SK-N-SH (cell line): Measurements from ENCODE around the gene ING1. TPM values are rescaled to one million over a fixed set of nuclear protein-coding genes. Genes with fewer than 3 reads are reported as not detected.

ENCODE experiments used
- CTCF ChIA-PET: fragments of 300-600, 350-600 bp; formaldehyde crosslinking; extraction: SDS; loops from one replicate; lab custom pipeline; 2021; lab: Yijun Ruan, JAX
- POLR2A ChIA-PET: fragments of 350-600 bp; sonication (Branson Sonifier 250); formaldehyde crosslinking; extraction: SDS; loops from one replicate; lab custom pipeline; 2020; ENCODE audit warnings: antibody characterized with exemption, inconsistent platforms; lab: Yijun Ruan, JAX
- DNase-seq: peaks from one replicate; pipeline ENCODE4 v3.0.0; 2012
- H2AFZ ChIP-seq: fragments of 200-600 bp; sonication (generic); 2 replicates; pipeline ENCODE4 v1.8.1; 2016; ENCODE audit warnings: antibody characterized with exemption, mild to moderate bottlenecking, low read depth
- H3F3A ChIP-seq: fragments of 200-600 bp; sonication (generic); replicated peaks from 2 replicates; pipeline ENCODE3; 2016; ENCODE audit warnings: antibody characterized with exemption, mild to moderate bottlenecking; ENCODE audit not compliant: insufficient read depth
- H3K27ac ChIP-seq, 2 experiments: fragments of 200-500 bp in 1 of 2; fragments of 200-600 bp in 1 of 2; sonication (Bioruptor generic) in 1 of 2; sonication (generic), shearing (Covaris generic) in 1 of 2; 2 replicates each; pipeline versions ENCODE4 v1.5.1 to v1.6.1; 2014 to 2016; ENCODE audit warnings: low read depth in 2 of 2, inconsistent platforms in 1 of 2, low read length in 1 of 2, mild to moderate bottlenecking in 1 of 2, mixed read lengths in 1 of 2
- H3K27me3 ChIP-seq: fragments of 200-600 bp; sonication (generic), shearing (Covaris generic); 2 replicates; pipeline ENCODE4 v1.6.1; 2016; ENCODE audit warnings: mixed run types; ENCODE audit not compliant: insufficient read depth
- H3K36me3 ChIP-seq, 2 experiments: fragments of 200-500 bp in 1 of 2; fragments of 200-600 bp in 1 of 2; sonication (Bioruptor generic) in 1 of 2; sonication (generic) in 1 of 2; replicated peaks in 1 of 2; 2 replicates each; pipeline versions ENCODE3 to v1.5.1; 2014 to 2016; ENCODE audit warnings: low read length in 1 of 2, mild to moderate bottlenecking in 1 of 2; ENCODE audit not compliant: insufficient read depth in 2 of 2, control insufficient read depth in 1 of 2
- H3K4me1 ChIP-seq, 2 experiments: fragments of 200-500 bp in 1 of 2; fragments of 200-600 bp in 1 of 2; sonication (Bioruptor generic) in 1 of 2; sonication (generic), shearing (Covaris generic) in 1 of 2; 2 replicates each; pipeline versions ENCODE4 v1.5.1 to v1.6.1; 2014 to 2016; ENCODE audit warnings: low read depth in 1 of 2, low read length in 1 of 2, mixed run types in 1 of 2; ENCODE audit not compliant: insufficient read depth in 2 of 2, control insufficient read depth in 1 of 2
- H3K4me2 ChIP-seq: fragments of 200-600 bp; sonication (generic), shearing (Covaris generic); 2 replicates; pipeline ENCODE4 v1.6.1; 2017; ENCODE audit warnings: mixed run types
- H3K4me3 ChIP-seq, 2 experiments: fragments of 200-500 bp in 1 of 2; fragments of 200-600 bp in 1 of 2; sonication (Bioruptor generic) in 1 of 2; sonication (generic), shearing (Covaris generic) in 1 of 2; 2 replicates each; pipeline versions ENCODE4 v1.5.1 to v1.8.1; 2014 to 2016; ENCODE audit warnings: low read depth in 2 of 2, inconsistent platforms in 1 of 2, low read length in 1 of 2, mild to moderate bottlenecking in 1 of 2, mixed read lengths in 1 of 2, moderate library complexity in 1 of 2
- H3K79me2 ChIP-seq: fragments of 200-600 bp; sonication (generic); 2 replicates; pipeline ENCODE4 v1.8.1; 2017; ENCODE audit warnings: mild to moderate bottlenecking; ENCODE audit not compliant: insufficient read depth
- H3K9ac ChIP-seq: fragments of 200-600 bp; sonication (generic); 2 replicates; pipeline ENCODE4 v1.6.1; 2017; ENCODE audit warnings: mixed run types
- H3K9me2 ChIP-seq: fragments of 200-600 bp; sonication (generic); 2 replicates; pipeline ENCODE4 v1.6.1; 2017; ENCODE audit warnings: mixed run types
- H3K9me3 ChIP-seq: fragments of 200-600 bp; sonication (generic); 2 replicates; pipeline ENCODE4 v1.6.1; 2017; ENCODE audit warnings: mixed run types, mild to moderate bottlenecking, moderate library complexity
- H4K20me1 ChIP-seq: fragments of 200-600 bp; sonication (generic); 2 replicates; pipeline ENCODE4 v1.6.1; 2017; ENCODE audit warnings: mild to moderate bottlenecking, mixed run types; ENCODE audit not compliant: insufficient read depth
- CTCF ChIP-seq: fragments of 200-600 bp; sonication (generic); IDR thresholded peaks from 2 replicates; pipeline ENCODE4 v1.6.1; 2017; ENCODE audit warnings: antibody characterized with exemption, mild to moderate bottlenecking, moderate library complexity
- ELF1 ChIP-seq: IDR thresholded peaks from 2 replicates; pipeline ENCODE4 v1.4.0; 2012
- FOXJ3 ChIP-seq: sonication (generic); formaldehyde crosslinking; IDR thresholded peaks from 2 replicates; pipeline ENCODE4 v1.5.1; 2020; ENCODE audit warnings: mild to moderate bottlenecking, missing genetic modification reagents
- GABPA ChIP-seq: IDR thresholded peaks from 2 replicates; pipeline ENCODE4 v1.4.0; 2012; ENCODE audit warnings: low read depth, mild to moderate bottlenecking
- MAX ChIP-seq: IDR thresholded peaks from 2 replicates; pipeline ENCODE4 v1.4.0; 2012; ENCODE audit warnings: low read depth
- MXI1 ChIP-seq: IDR thresholded peaks from 2 replicates; pipeline ENCODE4 v1.6.1; 2012; ENCODE audit warnings: mild to moderate bottlenecking, low read depth, low read length, improper control_type of control experiment
- PBX3 ChIP-seq: IDR thresholded peaks from 2 replicates; pipeline ENCODE4; 2012
- POLR2AphosphoS5 ChIP-seq: IDR thresholded peaks from 2 replicates; pipeline ENCODE4 v1.6.1; 2012; ENCODE audit warnings: low read depth, low read length
- RCOR1 ChIP-seq: fragments of 150-350 bp; IDR thresholded peaks from 2 replicates; pipeline ENCODE4 v1.6.1; 2017; ENCODE audit warnings: antibody characterized with exemption, low read length
- RXRA ChIP-seq: IDR thresholded peaks from 2 replicates; pipeline ENCODE4 v1.4.0; 2012; ENCODE audit warnings: low read depth, mild to moderate bottlenecking, borderline replicate concordance
- SIN3A ChIP-seq: IDR thresholded peaks from 2 replicates; pipeline ENCODE4 v1.6.1; 2012; ENCODE audit warnings: low read depth, mild to moderate bottlenecking, low read length, moderate library complexity, borderline replicate concordance
- TAF1 ChIP-seq: IDR thresholded peaks from 2 replicates; pipeline ENCODE4 v1.6.1; 2012; ENCODE audit warnings: low read depth, mild to moderate bottlenecking, low read length, moderate library complexity, borderline replicate concordance
- ZBTB33 ChIP-seq: IDR thresholded peaks from 2 replicates; pipeline ENCODE4 v1.4.0; 2012; ENCODE audit warnings: low read depth, borderline replicate concordance
- WGBS: methylation state at CpG from one replicate; pipeline ENCODE4 v1.1.6; 2017; ENCODE audit warnings: low lambda C conversion rate; 5-methylcytosine and 5-hydroxymethylcytosine counted together
- polyA plus RNA-seq, 3 experiments: library from polyadenylated mRNA; depleted of rRNA; stranded (reverse); fragments of >200 nt; gene quantifications; 2 replicates each; pipeline ENCODE4 v1.2.3, GENCODE V29; 2012

Gene ING1
- polyA plus RNA-seq, 1 of the 3 experiments (the other 2 are of a cell fraction): 25.4 TPM

GRCh38 chr13:110705826-110706569 lies 7.5 kb upstream of the ING1 start, which contains the start of gene CARS2:
Gene CARS2 (minus strand): TSS chr13:110706116. CDS start chr13:110706093, 23 bp downstream.
- no peaks in the 10 kb centered on the region for H3K27me3 ChIP-seq
- peak within 1 kb of the TSS; percentile 83 for H3K9ac ChIP-seq
- H4K20me1 ChIP-seq: no peaks in the 10 kb centered on the region
- peak within 1 kb of the TSS; percentile 71 for H2AFZ ChIP-seq
- H3K27ac ChIP-seq: peak within 1 kb of the TSS; percentile 61 to 78
- POLR2A ChIA-PET: interaction anchor here (0.5 to 1.0 kb wide), 4 partner anchors 9 to 349 kb away, joined by 3 to 6 read pairs (median 3); no protein-coding TSS in a partner anchor
- DNase-seq: peak; percentile 96
- H3K9me3 ChIP-seq: no peaks in the 10 kb centered on the region
- peak within 1 kb of the TSS; percentile 78 to 88 for H3K4me3 ChIP-seq
- peak; percentile 68; the same call in 1 of the 2 replicates for TF ChIP-seq MAX
- TF ChIP-seq TAF1: peak; percentile 62; the same call in 1 of the 2 replicates
- no peak for TF ChIP-seq RXRA
- TF ChIP-seq RCOR1: no peak
- peak; percentile 35 for TF ChIP-seq PBX3
- TF ChIP-seq GABPA: peak; percentile 53; the same call in 1 of the 2 replicates
- peak; percentile 89 for TF ChIP-seq ELF1
- TF ChIP-seq MXI1: peak; percentile 95
- peak; percentile 51; the same call in 1 of the 2 replicates for TF ChIP-seq FOXJ3 (CRISPR knock-in tag)
- TF ChIP-seq CTCF: 0 out of 2 replicates have a peak, but pooled peaks have one; percentile 15
- TF ChIP-seq ZBTB33: no peak
- peak; percentile 69; the same call in 1 of the 2 replicates for TF ChIP-seq POLR2AphosphoS5
- 0 out of 2 replicates have a peak, but pooled peaks have one; percentile 52 for TF ChIP-seq SIN3A
- peaks cover 12 to 22% of the 10 kb centered on the region in 2 experiments for H3K36me3 ChIP-seq
- H3K9me2 ChIP-seq: no peaks in the 10 kb centered on the region
- peaks cover 54% of the 10 kb centered on the region for H3K79me2 ChIP-seq
- H3K4me1 ChIP-seq: peaks cover 4 to 26% of the 10 kb centered on the region in 2 experiments; a peak in 3 of 4 replicates
- CTCF ChIA-PET: interaction anchor here (0.6 kb wide), 1 partner anchor 78 kb away, joined by 3 read pairs; no protein-coding TSS in a partner anchor
- H3K4me2 ChIP-seq: peak within 1 kb of the TSS; percentile 87
- peaks cover 16% of the 10 kb centered on the region for H3F3A ChIP-seq
- WGBS: 0% methylated on average over 22 of the region's 80 CpGs
